Endothelial cell of umbilical vein (primary cell): Measurements from ENCODE around the gene ADAM19. TPM values are rescaled to one million over a fixed set of nuclear protein-coding genes. Genes with fewer than 3 reads are reported as not detected.

Source experiments
- BruUV-seq: library from RNA; stranded (reverse); fragments of 400-500 nt; replicated peaks from 2 replicates; lab custom pipeline; 2021; lab: Mats Ljungman, UMichigan
- CTCF ChIA-PET: fragments of 300-600, 350-600 bp; sonication (Branson Sonifier 250); formaldehyde crosslinking; loops from one replicate; lab custom pipeline; 2021; ENCODE audit warnings: antibody characterized with exemption, inconsistent platforms; lab: Charles Lee
- POLR2A ChIA-PET: fragments of 300-600, 350-600 bp; sonication (Branson Sonifier 250); formaldehyde crosslinking; loops from one replicate; lab custom pipeline; 2021; ENCODE audit warnings: antibody characterized with exemption, inconsistent platforms; lab: Charles Lee
- DNase-seq: peaks from one replicate; pipeline ENCODE4 v3.0.0-alpha.2; 2011; ENCODE audit warnings: low read depth, low spot score
- FAIRE-seq: peaks from 2 replicates; lab custom pipeline; 2011; peaks lifted over from hg19 to GRCh38; lab: Jason Lieb, UNC
- H2AFZ ChIP-seq: 2 replicates; pipeline ENCODE4 v1.6.0; 2012; ENCODE audit warnings: low read depth, low read length, control low read depth, inconsistent platforms
- H3K27ac ChIP-seq: 2 replicates; pipeline ENCODE4 v1.5.1; 2011; ENCODE audit warnings: low read depth, mild to moderate bottlenecking, control low read depth, low read length, moderate library complexity; ENCODE audit not compliant: insufficient read depth
- H3K27me3 ChIP-seq, 2 experiments: 2 replicates each; pipeline versions ENCODE4 v1.6.0 to v1.6.1; 2011; ENCODE audit warnings: low read length in 2 of 2, mixed read lengths in 1 of 2; ENCODE audit not compliant: control insufficient read depth in 2 of 2, insufficient read depth in 2 of 2
- H3K36me3 ChIP-seq, 2 experiments: 2 replicates in 1 of 2; 3 replicates in 1 of 2; pipeline ENCODE4 v1.5.1; 2011; ENCODE audit warnings: low read length in 2 of 2, mild to moderate bottlenecking in 1 of 2, moderate library complexity in 1 of 2; ENCODE audit not compliant: control insufficient read depth in 2 of 2, insufficient read depth in 2 of 2; ENCODE audit errors: extremely low read depth in 1 of 2
- H3K4me1 ChIP-seq: 3 replicates; pipeline ENCODE4 v1.5.1; 2011; ENCODE audit warnings: mild to moderate bottlenecking, low read length; ENCODE audit not compliant: control insufficient read depth, insufficient read depth; ENCODE audit errors: extremely low read depth
- H3K4me2 ChIP-seq: 2 replicates; pipeline ENCODE4 v1.6.1; 2011; ENCODE audit warnings: low read length, control low read depth, mixed read lengths; ENCODE audit not compliant: insufficient read depth
- H3K4me3 ChIP-seq, 3 experiments: fragments of 200-600 bp in 1 of 3; sonication (generic), shearing (Covaris generic) in 1 of 3; replicated peaks in 1 of 3; 2 replicates each; pipeline ENCODE4 v1.5.1; 2011 to 2016; ENCODE audit warnings: control low read depth in 3 of 3, low read length in 3 of 3, mild to moderate bottlenecking in 2 of 3, inconsistent platforms in 1 of 3, low read depth in 1 of 3, moderate library complexity in 1 of 3; ENCODE audit not compliant: insufficient read depth in 1 of 3
- H3K79me2 ChIP-seq: 2 replicates; pipeline ENCODE4 v1.6.0; 2012; ENCODE audit warnings: low read length, inconsistent platforms; ENCODE audit not compliant: control insufficient read depth, insufficient read depth
- H3K9ac ChIP-seq: replicated peaks from 2 replicates; pipeline ENCODE3; 2011; ENCODE audit warnings: low read length, control low read depth; ENCODE audit not compliant: insufficient read depth; ENCODE audit errors: extremely low read depth
- H3K9me1 ChIP-seq: replicated peaks from 3 replicates; pipeline ENCODE4 v1.6.0; 2011; ENCODE audit warnings: mild to moderate bottlenecking, low read length; ENCODE audit not compliant: control insufficient read depth, insufficient read depth; ENCODE audit errors: extremely low read depth
- H3K9me3 ChIP-seq: replicated peaks from 2 replicates; pipeline ENCODE4 v1.5.1; 2012; ENCODE audit warnings: low read length, inconsistent platforms; ENCODE audit not compliant: control insufficient read depth, insufficient read depth
- H4K20me1 ChIP-seq: replicated peaks from 2 replicates; pipeline ENCODE3; 2011; ENCODE audit warnings: mild to moderate bottlenecking, low read length; ENCODE audit not compliant: control insufficient read depth, insufficient read depth; ENCODE audit errors: extremely low read depth
- CTCF ChIP-seq, 2 donors: IDR thresholded peaks; 1 replicate in 1 of 2; 2 replicates in 1 of 2; pipeline ENCODE4 v1.5.1; 2011; ENCODE audit warnings: low read length in 2 of 2, mild to moderate bottlenecking in 2 of 2, moderate library complexity in 2 of 2, control low read depth in 1 of 2, inconsistent platforms in 1 of 2, low read depth in 1 of 2; ENCODE audit not compliant: insufficient read depth in 1 of 2; ENCODE audit errors: extremely low read depth in 1 of 2
- EZH2 ChIP-seq: IDR thresholded peaks from 2 replicates; pipeline ENCODE4 v1.6.1; 2012; ENCODE audit warnings: borderline replicate concordance, low read depth, mild to moderate bottlenecking, moderate library complexity, low read length, inconsistent platforms; ENCODE audit not compliant: severe bottlenecking
- FOS ChIP-seq: IDR thresholded peaks from 2 replicates; pipeline ENCODE4 v1.6.1; 2011; ENCODE audit warnings: mild to moderate bottlenecking, low read length, moderate library complexity, borderline replicate concordance; ENCODE audit not compliant: insufficient read depth
- GATA2 ChIP-seq: IDR thresholded peaks from 2 replicates; pipeline ENCODE4 v1.7.0; 2011; ENCODE audit warnings: low read depth, mild to moderate bottlenecking, moderate library complexity, mixed read lengths, low read length; ENCODE audit not compliant: insufficient read length, insufficient read depth
- JUN ChIP-seq: IDR thresholded peaks from 2 replicates; pipeline ENCODE4 v1.6.1; 2011; ENCODE audit warnings: borderline replicate concordance, low read depth; ENCODE audit not compliant: insufficient read length, insufficient read depth
- MAX ChIP-seq: IDR thresholded peaks from 2 replicates; pipeline ENCODE4 v1.6.1; 2011; ENCODE audit not compliant: insufficient read depth, insufficient read length
- MYC ChIP-seq: IDR thresholded peaks from one replicate; pipeline ENCODE4 v1.6.1; 2011; ENCODE audit warnings: mild to moderate bottlenecking, low read depth, low read length
- POLR2A ChIP-seq: IDR thresholded peaks from 2 replicates; pipeline ENCODE4 v1.6.1; 2012; ENCODE audit warnings: low read depth, mild to moderate bottlenecking, control low read depth, low read length
- POLR2AphosphoS5 ChIP-seq: IDR thresholded peaks from 2 replicates; pipeline ENCODE4 v1.6.1; 2012; ENCODE audit warnings: low read depth, mild to moderate bottlenecking, control low read depth, low read length, moderate library complexity; ENCODE audit not compliant: insufficient read depth
- dilution Hi-C: fragments of 300-500 bp; cut with MboI; formaldehyde crosslinking; loops from one replicate; pipeline ENCODE4 v1.15.0; 2019; ENCODE audit warnings: low sequenced_read_pairs; ENCODE audit not compliant: extremely low pct_ligation_motif_present
- intact Hi-C: fragments of 100-400 bp; cut with micrococcal nuclease; formaldehyde crosslinking; loops from one replicate; pipeline ENCODE4 v1.10.0; 2022
- polyA plus RNA-seq, 4 experiments: library from polyadenylated mRNA; depleted of rRNA in 3 of 4; stranded (reverse) in 3 of 4; unstranded in 1 of 4; fragments of >200 nt; gene quantifications; 2 replicates each; pipeline versions ENCODE4 v1.2.1 to v1.2.3, GENCODE V29; 2011 to 2012; ENCODE audit warnings: missing spikeins in 1 of 4
- total RNA-seq: library from RNA; stranded (reverse); gene quantifications from 2 replicates; pipeline ENCODE4 v1.2.3, GENCODE V29; 2021

The ADAM19 gene
- total and polyA plus RNA-seq, 2 donors (not counting 3 experiments of a cell fraction or from before 2014, with no cell fraction given), result 10.0 to 22.6 TPM

- Histone ChIP-seq H3K9me1 (no peaks in the 10 kb centered on the region), H3K27me3 (peaks cover 0 to 2% of the 10 kb centered on the region in 2 experiments), H3K36me3 (no peaks in the 10 kb centered on the region), H3K9me3 (no peaks in the 10 kb centered on the region), H3K79me2 (no peaks in the 10 kb centered on the region), H2AFZ (no peak overlapping the region), H3K4me1 (no peaks in the 10 kb centered on the region), H3K9ac (no peak overlapping the region), H3K4me2 (no peak overlapping the region), H4K20me1 (no peaks in the 10 kb centered on the region), H3K27ac (no peak overlapping the region), H3K4me3 (no peak overlapping the region)
- TF ChIP-seq POLR2AphosphoS5 (no peak), MAX (no peak), EZH2 (no peak), POLR2A (no peak), CTCF (IDR thresholded peaks at IDR 0.05; ENCODE audit: extremely low read depth in 1 of 2, insufficient read depth in 1 of 2, low read depth in 1 of 2, low read length in 2 of 2) (no peak), FOS (no peak), JUN (no peak), GATA2 (no peak), MYC (no peak)
- intact Hi-C loops, result no loop called here
- DNase-seq (no peak), FAIRE-seq (no peak)
- POLR2A ChIA-PET, result no interaction called here
- no TSS peak for BruUV-seq
- CTCF ChIA-PET, result interaction anchor here (0.6 to 6.1 kb wide), 12 partner anchors 10 to 263 kb away, joined by 3 to 44 read pairs (median 6); partner anchors contain the start of gene LSM11
- dilution Hi-C loops, result loop anchor here (25.0 kb wide), 1 partner anchor 143 kb away; a partner anchor contains a TSS
Observed at GRCh38 chr5:157479612-157480510, 95.7 kb downstream of the ADAM19 start.
